ENCODE data around the gene ST6GALNAC3.

Gene ST6GALNAC3

DNA sequence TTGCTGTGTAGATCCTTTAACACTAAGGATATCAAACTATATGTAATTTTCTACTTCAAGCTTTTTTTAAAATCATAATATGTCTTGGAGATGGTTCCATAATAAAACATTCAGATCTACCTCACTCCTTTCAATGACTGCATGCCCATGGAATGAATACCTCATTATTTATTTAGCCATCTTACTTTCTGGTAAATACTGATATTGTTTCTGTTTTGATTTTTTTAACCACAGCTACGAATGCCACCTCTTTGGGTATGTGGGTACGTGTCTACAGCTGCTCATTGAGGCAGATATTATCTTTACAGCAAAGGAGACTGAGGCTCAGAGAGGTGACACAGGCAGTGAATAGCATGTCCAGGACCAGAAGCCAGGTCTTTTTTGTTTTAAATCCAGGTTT, 215.7 kb downstream of the ST6GALNAC3 start:
- no peaks in the 10 kb centered on the region for H3K9me3 ChIP-seq (ENCODE audit: control insufficient read depth, insufficient read depth, low read depth, low read length)
- H3K4me1 ChIP-seq (ENCODE audit: control insufficient read depth, insufficient read depth, low read length): peaks cover 23% of the 10 kb centered on the region
- H3K4me3 ChIP-seq (ENCODE audit: low read depth, low read length): no peak overlapping the region
- CTCF ChIA-PET: no interaction called here
- no peaks in the 10 kb centered on the region for H3K36me3 ChIP-seq (ENCODE audit: control insufficient read depth in 2 of 2, insufficient read depth in 1 of 2, low read length in 2 of 2)
- H3K27ac ChIP-seq (ENCODE audit: extremely low read depth, low read depth, low read length): no peak overlapping the region
- POLR2A ChIA-PET: no interaction called here
- no peak for TF ChIP-seq RBAK (tag by site-specific recombination; IDR thresholded peaks at IDR 0.05)
- TF ChIP-seq ZNF561 (tag by site-specific recombination; IDR thresholded peaks at IDR 0.05; ENCODE audit: borderline replicate concordance): no peak
- no peak for TF ChIP-seq SETDB1 (IDR thresholded peaks at IDR 0.05; ENCODE audit: insufficient read length, low read length)
- no peak for TF ChIP-seq ZNF37A (tag by site-specific recombination; IDR thresholded peaks at IDR 0.05)
- TF ChIP-seq, protein P1, sequence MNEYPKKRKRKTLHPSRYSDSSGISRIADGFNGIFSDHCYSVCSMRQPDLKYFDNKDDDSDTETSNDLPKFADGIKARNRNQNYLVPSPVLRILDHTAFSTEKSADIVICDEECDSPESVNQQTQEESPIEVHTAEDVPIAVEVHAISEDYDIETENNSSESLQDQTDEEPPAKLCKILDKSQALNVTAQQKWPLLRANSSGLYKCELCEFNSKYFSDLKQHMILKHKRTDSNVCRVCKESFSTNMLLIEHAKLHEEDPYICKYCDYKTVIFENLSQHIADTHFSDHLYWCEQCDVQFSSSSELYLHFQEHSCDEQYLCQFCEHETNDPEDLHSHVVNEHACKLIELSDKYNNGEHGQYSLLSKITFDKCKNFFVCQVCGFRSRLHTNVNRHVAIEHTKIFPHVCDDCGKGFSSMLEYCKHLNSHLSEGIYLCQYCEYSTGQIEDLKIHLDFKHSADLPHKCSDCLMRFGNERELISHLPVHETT (tag by site-specific recombination; IDR thresholded peaks at IDR 0.05): no peak
- no peak for TF ChIP-seq ZNF335 (tag by site-specific recombination; conservative IDR thresholded peaks at IDR 0.05)
- TF ChIP-seq, protein P2, sequence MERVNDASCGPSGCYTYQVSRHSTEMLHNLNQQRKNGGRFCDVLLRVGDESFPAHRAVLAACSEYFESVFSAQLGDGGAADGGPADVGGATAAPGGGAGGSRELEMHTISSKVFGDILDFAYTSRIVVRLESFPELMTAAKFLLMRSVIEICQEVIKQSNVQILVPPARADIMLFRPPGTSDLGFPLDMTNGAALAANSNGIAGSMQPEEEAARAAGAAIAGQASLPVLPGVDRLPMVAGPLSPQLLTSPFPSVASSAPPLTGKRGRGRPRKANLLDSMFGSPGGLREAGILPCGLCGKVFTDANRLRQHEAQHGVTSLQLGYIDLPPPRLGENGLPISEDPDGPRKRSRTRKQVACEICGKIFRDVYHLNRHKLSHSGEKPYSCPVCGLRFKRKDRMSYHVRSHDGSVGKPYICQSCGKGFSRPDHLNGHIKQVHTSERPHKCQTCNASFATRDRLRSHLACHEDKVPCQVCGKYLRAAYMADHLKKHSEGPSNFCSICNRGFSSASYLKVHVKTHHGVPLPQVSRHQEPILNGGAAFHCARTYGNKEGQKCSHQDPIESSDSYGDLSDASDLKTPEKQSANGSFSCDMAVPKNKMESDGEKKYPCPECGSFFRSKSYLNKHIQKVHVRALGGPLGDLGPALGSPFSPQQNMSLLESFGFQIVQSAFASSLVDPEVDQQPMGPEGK (tag by site-specific recombination; IDR thresholded peaks at IDR 0.05): no peak
- no peak for TF ChIP-seq ZNF112 (tag by site-specific recombination; IDR thresholded peaks at IDR 0.05)
- TF ChIP-seq, protein P3, sequence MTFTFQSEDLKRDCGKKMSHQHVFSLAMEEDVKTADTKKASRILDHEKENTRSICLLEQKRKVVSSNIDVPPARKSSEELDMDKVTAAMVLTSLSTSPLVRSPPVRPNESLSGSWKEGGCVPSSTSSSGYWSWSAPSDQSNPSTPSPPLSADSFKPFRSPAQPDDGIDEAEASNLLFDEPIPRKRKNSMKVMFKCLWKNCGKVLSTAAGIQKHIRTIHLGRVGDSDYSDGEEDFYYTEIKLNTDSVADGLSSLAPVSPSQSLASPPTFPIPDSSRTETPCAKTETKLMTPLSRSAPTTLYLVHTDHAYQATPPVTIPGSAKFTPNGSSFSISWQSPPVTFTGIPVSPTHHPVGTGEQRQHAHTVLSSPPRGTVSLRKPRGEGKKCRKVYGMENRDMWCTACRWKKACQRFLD (tag by site-specific recombination; IDR thresholded peaks at IDR 0.05): no peak
- no peak for TF ChIP-seq ZNF10 (tag by site-specific recombination; IDR thresholded peaks at IDR 0.05)
- no peak for TF ChIP-seq OSR2 (tag by site-specific recombination; IDR thresholded peaks at IDR 0.05)

DNA sequence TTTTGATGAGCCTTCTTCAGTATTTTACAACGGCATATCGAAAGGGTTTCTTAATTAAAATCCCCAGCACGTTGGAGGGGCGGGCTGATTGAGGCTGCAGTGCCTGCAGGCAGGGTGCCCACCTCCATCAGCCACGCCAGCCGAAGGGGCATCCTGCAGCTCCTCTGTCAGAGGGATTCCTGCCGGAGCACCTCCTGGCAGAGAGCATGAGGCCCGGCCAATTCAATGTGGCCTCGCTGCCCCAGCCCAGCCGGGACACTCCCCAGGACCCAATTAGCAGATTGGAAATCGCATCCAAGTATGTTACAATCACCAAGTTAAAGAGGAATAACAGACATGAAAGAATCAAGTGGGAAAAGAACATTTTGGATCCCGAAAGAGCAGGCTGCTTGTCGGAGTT, 216.6 kb downstream of the ST6GALNAC3 start:
- H3K36me3 ChIP-seq (ENCODE audit: control insufficient read depth in 2 of 2, insufficient read depth in 1 of 2, low read length in 2 of 2): no peaks in the 10 kb centered on the region
- ChIA-PET POLR2A (no interaction called here), CTCF (no interaction called here)
- no peaks in the 10 kb centered on the region for H3K9me3 ChIP-seq (ENCODE audit: control insufficient read depth, insufficient read depth, low read depth, low read length)
- no peak overlapping the region for H3K27ac ChIP-seq (ENCODE audit: extremely low read depth, low read depth, low read length)
- H3K4me3 ChIP-seq (ENCODE audit: low read depth, low read length): no peak overlapping the region
- H3K4me1 ChIP-seq (ENCODE audit: control insufficient read depth, insufficient read depth, low read length): peaks cover 27% of the 10 kb centered on the region
- TF ChIP-seq, protein P4, sequence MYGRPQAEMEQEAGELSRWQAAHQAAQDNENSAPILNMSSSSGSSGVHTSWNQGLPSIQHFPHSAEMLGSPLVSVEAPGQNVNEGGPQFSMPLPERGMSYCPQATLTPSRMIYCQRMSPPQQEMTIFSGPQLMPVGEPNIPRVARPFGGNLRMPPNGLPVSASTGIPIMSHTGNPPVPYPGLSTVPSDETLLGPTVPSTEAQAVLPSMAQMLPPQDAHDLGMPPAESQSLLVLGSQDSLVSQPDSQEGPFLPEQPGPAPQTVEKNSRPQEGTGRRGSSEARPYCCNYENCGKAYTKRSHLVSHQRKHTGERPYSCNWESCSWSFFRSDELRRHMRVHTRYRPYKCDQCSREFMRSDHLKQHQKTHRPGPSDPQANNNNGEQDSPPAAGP (tag by site-specific recombination; IDR thresholded peaks at IDR 0.05): no peak
- TF ChIP-seq, protein P5, sequence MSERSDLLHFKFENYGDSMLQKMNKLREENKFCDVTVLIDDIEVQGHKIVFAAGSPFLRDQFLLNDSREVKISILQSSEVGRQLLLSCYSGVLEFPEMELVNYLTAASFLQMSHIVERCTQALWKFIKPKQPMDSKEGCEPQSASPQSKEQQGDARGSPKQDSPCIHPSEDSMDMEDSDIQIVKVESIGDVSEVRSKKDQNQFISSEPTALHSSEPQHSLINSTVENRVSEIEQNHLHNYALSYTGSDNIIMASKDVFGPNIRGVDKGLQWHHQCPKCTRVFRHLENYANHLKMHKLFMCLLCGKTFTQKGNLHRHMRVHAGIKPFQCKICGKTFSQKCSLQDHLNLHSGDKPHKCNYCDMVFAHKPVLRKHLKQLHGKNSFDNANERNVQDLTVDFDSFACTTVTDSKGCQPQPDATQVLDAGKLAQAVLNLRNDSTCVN (tag by site-specific recombination; optimal IDR thresholded peaks at IDR 0.05): no peak
- TF ChIP-seq ZFHX2 (tag by site-specific recombination; conservative IDR thresholded peaks at IDR 0.05): no peak
- TF ChIP-seq ZNF555 (tag by site-specific recombination; conservative IDR thresholded peaks at IDR 0.05): no peak
- TF ChIP-seq ZNF423 (tag by site-specific recombination; IDR thresholded peaks at IDR 0.05): no peak
- TF ChIP-seq ZSCAN30 (tag by site-specific recombination; IDR thresholded peaks at IDR 0.05): no peak
- TF ChIP-seq, protein P6, sequence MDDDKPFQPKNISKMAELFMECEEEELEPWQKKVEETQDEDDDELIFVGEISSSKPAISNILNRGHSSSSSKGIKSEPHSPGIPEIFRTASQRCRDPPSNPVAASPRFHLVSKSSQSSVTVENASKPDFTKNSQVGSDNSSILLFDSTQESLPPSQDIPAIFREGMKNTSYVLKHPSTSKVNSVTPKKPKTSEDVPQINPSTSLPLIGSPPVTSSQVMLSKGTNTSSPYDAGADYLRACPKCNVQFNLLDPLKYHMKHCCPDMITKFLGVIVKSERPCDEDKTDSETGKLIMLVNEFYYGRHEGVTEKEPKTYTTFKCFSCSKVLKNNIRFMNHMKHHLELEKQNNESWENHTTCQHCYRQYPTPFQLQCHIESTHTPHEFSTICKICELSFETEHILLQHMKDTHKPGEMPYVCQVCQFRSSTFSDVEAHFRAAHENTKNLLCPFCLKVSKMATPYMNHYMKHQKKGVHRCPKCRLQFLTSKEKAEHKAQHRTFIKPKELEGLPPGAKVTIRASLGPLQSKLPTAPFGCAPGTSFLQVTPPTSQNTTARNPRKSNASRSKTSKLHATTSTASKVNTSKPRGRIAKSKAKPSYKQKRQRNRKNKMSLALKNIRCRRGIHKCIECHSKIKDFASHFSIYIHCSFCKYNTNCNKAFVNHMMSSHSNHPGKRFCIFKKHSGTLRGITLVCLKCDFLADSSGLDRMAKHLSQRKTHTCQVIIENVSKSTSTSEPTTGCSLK (tag by site-specific recombination; IDR thresholded peaks at IDR 0.05): no peak
- TF ChIP-seq, protein P7, sequence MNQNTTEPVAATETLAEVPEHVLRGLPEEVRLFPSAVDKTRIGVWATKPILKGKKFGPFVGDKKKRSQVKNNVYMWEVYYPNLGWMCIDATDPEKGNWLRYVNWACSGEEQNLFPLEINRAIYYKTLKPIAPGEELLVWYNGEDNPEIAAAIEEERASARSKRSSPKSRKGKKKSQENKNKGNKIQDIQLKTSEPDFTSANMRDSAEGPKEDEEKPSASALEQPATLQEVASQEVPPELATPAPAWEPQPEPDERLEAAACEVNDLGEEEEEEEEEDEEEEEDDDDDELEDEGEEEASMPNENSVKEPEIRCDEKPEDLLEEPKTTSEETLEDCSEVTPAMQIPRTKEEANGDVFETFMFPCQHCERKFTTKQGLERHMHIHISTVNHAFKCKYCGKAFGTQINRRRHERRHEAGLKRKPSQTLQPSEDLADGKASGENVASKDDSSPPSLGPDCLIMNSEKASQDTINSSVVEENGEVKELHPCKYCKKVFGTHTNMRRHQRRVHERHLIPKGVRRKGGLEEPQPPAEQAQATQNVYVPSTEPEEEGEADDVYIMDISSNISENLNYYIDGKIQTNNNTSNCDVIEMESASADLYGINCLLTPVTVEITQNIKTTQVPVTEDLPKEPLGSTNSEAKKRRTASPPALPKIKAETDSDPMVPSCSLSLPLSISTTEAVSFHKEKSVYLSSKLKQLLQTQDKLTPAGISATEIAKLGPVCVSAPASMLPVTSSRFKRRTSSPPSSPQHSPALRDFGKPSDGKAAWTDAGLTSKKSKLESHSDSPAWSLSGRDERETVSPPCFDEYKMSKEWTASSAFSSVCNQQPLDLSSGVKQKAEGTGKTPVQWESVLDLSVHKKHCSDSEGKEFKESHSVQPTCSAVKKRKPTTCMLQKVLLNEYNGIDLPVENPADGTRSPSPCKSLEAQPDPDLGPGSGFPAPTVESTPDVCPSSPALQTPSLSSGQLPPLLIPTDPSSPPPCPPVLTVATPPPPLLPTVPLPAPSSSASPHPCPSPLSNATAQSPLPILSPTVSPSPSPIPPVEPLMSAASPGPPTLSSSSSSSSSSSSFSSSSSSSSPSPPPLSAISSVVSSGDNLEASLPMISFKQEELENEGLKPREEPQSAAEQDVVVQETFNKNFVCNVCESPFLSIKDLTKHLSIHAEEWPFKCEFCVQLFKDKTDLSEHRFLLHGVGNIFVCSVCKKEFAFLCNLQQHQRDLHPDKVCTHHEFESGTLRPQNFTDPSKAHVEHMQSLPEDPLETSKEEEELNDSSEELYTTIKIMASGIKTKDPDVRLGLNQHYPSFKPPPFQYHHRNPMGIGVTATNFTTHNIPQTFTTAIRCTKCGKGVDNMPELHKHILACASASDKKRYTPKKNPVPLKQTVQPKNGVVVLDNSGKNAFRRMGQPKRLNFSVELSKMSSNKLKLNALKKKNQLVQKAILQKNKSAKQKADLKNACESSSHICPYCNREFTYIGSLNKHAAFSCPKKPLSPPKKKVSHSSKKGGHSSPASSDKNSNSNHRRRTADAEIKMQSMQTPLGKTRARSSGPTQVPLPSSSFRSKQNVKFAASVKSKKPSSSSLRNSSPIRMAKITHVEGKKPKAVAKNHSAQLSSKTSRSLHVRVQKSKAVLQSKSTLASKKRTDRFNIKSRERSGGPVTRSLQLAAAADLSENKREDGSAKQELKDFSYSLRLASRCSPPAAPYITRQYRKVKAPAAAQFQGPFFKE (tag by site-specific recombination; IDR thresholded peaks at IDR 0.05; ENCODE audit: borderline replicate concordance): no peak

All from HEK293 (cell line).